AG08395 (cell line): Measurements from ENCODE around the gene OR8A1.
"Not testable (repeated sequence)": the region's sequence is repeated elsewhere in the genome, so short reads cannot be mapped to it uniquely, and the experiment has no call there.

Experiments used
- DNase-seq: peaks from one replicate; pipeline ENCODE4 v3.0.0; 2012; ENCODE audit warnings: mixed read lengths, low spot score

Gene OR8A1

DNA sequence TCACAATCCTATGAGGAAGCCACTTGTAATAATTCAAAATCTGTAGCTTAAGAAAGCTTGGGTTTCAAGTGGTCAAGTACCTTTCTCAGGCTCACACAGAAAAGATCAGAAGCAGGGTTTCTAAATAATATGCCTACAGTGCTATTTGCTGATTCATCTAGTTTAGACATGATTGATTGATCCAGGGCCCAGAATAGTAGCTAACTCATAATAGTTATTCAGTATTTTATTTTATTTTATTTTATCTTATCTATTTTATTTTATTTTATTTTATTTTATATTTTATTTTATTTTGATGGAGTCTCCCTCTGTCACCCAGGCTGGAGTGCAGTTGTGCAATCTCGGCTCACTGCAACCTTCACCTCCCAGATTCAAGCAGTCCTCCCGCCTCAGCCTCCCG is 25.5 kb downstream of the OR8A1 start:
- no peak for DNase-seq

DNA sequence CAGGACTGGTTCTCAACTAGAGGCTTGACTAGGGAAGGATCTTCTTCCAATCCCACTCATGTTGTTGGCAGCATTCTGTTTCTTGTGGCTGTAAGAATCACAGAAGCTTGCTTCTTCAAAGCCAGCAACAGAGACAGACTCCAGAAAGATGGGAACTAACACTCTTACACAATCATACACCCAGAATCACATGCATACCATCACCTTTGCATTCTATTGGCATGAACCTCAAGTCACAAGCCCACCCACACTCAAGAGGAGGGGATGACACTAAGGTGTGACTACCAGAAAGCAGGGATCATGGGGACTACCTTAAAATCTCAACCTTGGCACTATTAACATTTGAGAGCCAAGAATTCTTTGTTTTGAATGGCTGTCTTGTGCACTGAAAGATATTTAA is 27.8 kb downstream of the OR8A1 start:
- no peak for DNase-seq

DNA sequence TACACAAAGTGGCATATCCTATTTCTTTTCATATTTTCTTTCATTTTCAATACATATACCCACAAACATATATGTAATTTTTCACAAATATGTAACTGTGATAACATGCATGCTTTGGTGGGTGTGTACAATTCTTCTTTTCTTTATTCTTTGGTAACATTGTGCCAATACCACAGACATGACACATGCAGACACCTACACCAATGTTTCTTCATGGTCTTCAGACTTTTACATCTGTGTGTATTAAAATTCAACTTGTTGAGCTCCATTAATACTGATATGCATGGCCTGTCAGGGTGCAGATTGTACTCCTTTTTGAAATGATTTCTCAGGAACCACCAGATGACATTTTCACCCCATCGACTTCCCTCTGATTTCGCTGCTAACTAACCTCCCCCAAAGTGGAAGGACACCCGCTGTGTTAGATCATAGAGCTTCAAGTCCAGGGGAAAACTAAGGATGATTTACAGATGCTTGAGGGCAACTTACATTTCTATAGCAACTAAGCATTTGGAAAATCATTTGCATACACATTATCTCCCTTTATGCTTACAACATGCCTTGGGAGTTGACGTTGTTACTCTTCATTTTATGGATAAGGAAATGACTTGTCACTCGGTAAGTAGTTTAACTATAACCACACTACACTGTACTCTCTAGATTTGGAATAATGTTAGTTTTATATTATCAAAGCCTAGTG is 31.0 kb downstream of the OR8A1 start:
- DNase-seq = no peak

DNA sequence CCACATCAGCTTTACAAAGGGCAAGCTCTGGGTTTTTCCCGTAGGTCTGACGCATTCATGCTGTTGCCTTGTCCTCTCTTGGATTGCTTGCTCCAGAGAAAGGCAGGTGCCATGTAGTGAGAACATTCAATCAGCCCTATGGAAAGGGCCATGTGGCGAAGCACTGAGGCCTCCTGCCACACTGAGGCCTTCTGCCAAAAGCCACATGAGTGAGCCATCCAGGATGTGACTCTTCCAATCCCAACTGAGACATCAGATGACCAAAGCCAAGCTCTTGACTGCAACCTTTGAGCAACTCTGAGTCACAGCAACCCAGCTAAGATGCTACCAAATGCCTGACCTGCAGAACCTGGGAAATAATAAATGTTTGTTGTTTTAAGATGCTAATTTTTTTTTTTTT is 32.4 kb downstream of the OR8A1 start:
- peak; percentile 59 for DNase-seq

DNA sequence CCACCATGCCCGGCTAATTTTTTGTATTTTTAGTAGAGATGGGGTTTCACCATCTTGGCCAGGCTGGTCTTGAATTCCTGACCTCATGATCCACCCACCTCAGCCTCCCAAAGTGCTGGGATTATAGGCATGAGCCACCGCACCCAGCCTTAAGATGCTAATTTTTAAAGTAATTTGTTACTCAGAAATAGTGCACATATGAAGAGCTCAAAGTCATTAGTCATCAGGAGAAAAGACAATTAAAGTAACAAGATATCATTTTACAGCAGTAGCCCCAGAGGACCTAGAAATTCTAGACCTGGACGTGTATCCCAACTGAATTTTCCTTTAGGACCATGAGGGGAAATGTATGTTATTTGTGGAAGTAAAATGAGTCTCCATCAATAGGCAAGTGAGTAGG is 32.9 kb downstream of the OR8A1 start:
- not testable (repeated sequence) for DNase-seq

DNA sequence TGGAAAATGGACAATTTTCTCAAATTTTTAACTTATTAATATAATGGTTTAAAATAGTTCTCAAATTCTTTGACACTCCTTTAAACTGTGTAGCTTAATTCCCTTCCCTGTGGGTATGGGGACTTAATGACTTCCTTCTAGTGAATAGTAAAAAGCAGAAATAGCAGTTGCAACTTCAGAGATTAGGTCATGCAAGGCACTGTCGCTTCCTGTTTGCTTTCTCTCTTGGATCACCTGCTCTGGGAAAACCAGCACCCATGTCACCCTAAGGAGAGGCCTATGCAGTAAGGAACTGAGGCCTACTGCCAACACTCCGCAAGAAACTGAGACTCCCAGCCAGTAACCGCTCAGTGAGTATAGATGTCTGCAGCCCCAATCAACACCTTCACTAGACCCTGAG is 35.9 kb downstream of the OR8A1 start:
- DNase-seq = no peak

DNA sequence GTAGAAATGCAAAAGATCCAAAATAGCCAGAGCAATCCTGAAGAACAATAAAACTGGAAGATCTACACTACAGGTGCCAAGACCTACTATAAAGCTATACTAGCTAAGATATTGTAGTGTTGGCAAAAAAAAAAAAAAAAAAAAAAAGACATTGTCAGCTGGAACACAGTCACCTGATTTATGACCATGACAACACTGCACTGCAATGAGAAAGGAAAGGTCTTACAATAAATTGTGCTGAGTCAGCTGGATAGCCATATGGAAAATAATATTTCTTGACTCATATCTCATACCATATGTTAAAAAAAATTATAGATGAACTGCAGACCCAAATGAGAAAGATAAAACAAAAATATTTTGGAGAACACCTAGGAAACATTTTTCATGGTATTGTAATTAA is 38.4 kb downstream of the OR8A1 start:
- no peak for DNase-seq

DNA sequence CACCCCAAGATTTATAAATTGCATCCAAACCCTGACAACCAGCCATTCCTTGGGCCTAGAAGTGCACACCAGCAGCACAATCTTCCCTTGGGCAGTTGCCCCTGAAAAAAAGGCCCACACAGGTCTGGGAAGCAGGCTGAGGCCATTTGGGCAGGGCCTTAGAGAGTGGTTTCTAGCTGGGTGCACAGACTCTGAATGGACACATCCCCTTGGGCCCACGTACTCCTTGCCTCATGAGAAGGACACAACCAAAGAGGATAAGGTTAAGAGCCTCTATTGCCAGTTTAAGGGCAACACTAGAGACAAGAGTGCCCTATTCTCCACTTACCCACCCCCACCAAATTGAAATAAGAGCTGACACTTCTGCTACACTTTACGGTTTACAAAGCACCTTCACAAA is 40.5 kb downstream of the OR8A1 start:
- no peak for DNase-seq

DNA sequence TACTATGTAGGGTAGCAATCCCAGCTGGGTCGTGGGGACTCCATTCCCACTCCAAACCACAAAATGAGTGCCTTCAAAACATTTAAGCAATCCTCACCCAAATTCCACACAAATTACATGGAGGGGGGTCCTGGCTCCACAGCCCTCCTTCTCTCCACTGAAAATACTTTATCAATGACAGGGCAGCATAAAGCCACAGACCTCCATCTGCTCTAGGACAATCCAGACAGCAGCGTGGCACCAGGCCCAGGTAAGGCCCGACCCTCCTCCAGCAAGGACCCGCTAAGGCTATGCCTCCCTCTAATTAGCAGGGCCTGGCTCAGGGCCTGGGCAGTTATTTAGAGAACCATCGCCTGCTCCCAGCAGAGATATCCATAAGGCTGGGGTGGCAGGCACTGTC is 41.3 kb downstream of the OR8A1 start, which contains the start of gene PANX3:
TSS of gene PANX3 (plus strand) at position 365 of the 400 bp plus-strand sequence. CDS start 129 bp downstream, outside the sequence.
- DNase-seq = no peak

DNA sequence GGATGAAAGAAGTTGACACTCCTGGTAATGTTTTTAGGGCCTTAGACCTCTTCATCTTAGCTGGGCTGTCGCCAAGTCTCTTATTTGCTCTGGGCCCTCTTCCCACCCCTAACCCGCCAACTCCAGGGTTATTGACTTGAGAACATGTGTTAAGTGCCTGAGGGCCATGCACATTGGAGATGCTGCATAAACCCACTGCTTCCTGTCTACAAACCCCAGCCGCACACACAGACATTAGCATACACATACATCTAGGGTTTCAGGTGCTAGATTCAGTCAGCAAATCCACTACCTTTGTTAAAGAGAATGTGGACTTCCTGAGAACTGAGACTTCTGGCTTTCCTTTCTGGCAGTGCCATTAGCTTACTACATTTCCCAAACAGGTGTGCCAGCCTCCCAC is 42.2 kb downstream of the OR8A1 start:
- no peak for DNase-seq

DNA sequence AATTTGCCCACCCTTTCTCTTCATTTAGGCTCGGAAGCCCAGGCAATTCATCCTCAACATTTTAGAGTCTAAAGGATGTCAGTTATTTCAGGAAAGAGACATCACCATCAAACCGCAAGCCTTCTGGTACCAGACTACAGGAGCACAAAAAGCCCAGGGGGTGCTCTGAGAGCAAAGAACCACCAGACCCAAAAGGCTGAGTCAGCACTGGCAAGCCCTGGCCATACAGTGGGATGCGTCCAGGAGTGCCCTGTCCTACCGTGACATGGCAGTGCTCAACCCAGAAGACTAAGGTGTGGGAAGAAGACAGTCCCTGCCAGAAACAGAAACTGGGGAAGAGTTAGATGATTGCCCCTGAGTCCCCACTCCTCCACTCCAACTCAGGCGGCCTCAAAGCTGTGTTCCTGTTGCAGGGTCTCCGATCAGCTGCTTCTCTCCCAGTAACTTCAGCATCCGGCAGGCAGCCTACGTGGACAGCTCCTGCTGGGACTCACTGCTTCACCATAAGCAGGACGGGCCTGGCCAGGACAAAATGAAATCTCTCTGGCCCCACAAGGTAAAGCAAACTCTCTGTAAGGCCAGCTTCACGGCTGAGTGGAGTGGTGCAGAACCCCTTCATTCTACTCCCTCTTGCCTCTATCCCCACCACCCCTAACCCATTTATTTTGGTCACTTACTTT is 42.9 kb downstream of the OR8A1 start:
- DNase-seq = no peak

DNA sequence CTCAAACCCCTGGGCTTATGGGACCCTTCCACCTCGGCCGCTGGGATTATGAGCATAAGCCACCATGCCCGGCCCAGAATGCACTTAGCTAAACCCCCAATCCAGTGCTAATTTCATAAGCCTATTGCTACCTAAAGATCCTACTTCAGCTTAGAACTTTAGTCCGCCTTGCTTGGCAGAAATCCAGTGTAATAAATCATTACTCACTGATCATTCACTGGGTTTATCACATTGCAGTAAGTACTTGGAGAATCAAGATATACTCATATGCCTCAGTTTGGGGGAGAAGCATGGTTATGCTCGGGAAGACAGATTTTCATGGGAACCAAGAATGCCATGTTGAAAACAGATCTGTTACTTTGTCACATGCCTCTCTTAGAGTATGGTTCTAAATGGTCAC is 49.1 kb downstream of the OR8A1 start:
- no peak for DNase-seq
